ENCODE data around the gene INTS7.

Gene INTS7, protein sequence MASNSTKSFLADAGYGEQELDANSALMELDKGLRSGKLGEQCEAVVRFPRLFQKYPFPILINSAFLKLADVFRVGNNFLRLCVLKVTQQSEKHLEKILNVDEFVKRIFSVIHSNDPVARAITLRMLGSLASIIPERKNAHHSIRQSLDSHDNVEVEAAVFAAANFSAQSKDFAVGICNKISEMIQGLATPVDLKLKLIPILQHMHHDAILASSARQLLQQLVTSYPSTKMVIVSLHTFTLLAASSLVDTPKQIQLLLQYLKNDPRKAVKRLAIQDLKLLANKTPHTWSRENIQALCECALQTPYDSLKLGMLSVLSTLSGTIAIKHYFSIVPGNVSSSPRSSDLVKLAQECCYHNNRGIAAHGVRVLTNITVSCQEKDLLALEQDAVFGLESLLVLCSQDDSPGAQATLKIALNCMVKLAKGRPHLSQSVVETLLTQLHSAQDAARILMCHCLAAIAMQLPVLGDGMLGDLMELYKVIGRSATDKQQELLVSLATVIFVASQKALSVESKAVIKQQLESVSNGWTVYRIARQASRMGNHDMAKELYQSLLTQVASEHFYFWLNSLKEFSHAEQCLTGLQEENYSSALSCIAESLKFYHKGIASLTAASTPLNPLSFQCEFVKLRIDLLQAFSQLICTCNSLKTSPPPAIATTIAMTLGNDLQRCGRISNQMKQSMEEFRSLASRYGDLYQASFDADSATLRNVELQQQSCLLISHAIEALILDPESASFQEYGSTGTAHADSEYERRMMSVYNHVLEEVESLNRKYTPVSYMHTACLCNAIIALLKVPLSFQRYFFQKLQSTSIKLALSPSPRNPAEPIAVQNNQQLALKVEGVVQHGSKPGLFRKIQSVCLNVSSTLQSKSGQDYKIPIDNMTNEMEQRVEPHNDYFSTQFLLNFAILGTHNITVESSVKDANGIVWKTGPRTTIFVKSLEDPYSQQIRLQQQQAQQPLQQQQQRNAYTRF

DNA sequence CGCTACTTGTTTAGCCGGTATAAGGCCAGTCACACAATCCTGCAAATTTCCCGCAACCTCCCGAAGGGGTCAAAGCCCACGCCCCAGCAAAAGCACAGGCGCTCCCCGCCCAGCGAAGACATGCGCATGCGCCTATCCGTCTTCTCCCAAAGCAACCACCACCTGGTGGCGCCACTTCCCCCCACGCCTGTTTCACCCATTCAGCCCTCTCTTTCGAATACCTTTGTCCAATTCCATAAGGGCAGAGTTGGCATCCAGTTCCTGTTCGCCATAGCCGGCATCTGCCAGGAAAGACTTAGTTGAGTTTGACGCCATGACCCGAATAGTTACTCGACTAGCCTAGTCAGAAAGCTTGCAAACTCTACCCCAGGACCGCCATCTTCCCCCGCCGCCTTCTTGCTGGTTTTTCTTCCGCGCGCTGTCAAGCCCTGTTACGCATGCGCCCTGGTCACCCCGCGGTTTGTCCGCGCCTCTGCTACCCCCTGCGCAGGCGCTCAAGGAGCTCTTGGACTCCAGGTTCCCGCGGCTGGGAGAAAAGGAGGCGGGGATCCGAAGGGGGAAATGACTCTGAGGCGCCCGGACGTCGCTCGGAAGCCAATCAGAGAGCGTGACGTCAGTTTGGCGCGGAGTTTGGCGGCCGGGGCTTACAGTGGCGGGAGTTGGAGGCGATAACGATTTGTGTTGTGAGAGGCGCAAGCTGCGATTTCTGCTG, at the start of gene INTS7, which contains the start of gene DTL:
Gene INTS7, minus strand, starts transcription at position 435 of the 712 bp plus-strand sequence. Its CDS starts 120 bp downstream, at position 315.
Gene DTL, plus strand, starts transcription at position 626 of the 712 bp plus-strand sequence. CDS start 143 bp downstream, outside the sequence.
- peak within 1 kb of the TSS; percentile 87 for H3K4me3 ChIP-seq (ENCODE audit: low read depth, low read length)
- DNase-seq (ENCODE audit: low read depth) = peak; percentile 96
- peak; percentile 89 for TF ChIP-seq CTCF (IDR thresholded peaks at IDR 0.05; ENCODE audit: low read depth, low read length, missing control alignments)

GRCh38 chr1:212082765-212083406, 47.5 kb upstream of the INTS7 start:
- TF ChIP-seq CTCF (IDR thresholded peaks at IDR 0.05; ENCODE audit: low read depth, low read length, missing control alignments) = no peak
- no peak for DNase-seq (ENCODE audit: low read depth)
- no peak overlapping the region for H3K4me3 ChIP-seq (ENCODE audit: low read depth, low read length)

DNA sequence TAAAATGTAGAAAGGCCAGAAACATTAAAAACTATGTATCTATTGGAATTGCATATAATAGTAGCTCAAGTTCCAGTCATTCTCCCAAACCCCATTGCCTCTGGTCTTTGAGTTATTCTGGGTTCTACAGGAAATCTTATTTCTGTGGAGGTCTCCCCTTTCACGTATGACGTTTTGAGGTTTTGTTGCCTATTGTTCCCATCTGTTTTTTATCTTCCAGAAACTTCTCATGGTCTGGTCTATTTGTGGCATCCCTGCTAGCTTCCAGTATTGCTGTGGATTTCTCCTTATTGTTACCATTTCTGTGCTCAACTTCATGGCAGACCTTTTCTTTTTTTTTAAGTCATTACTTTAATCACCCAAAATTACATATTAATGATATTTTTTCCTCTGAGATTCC, 43.5 kb upstream of the INTS7 start:
- no peak for DNase-seq (ENCODE audit: low read depth)
- H3K4me3 ChIP-seq (ENCODE audit: low read depth, low read length) = no peak overlapping the region
- TF ChIP-seq CTCF (IDR thresholded peaks at IDR 0.05; ENCODE audit: low read depth, low read length, missing control alignments) = no peak

DNA sequence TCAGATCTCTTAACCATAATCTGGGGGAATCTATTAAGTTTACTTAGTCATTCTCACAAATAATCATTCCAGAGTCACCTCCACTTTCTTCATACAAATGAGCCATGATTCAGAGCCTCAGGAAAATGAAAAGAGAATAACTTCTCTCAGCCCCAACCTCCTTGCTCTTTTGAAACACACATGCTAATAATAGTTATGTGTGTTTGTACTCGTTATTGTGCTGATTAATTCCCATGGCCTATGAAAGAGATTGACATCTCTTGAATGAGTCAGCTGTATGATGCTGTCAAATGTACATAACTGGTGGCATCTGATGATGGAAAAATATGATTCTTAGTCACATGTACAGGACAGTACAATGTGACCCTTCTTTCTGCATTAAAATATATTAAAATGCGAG, 41.7 kb upstream of the INTS7 start:
- no peak overlapping the region for H3K4me3 ChIP-seq (ENCODE audit: low read depth, low read length)
- no peak for TF ChIP-seq CTCF (IDR thresholded peaks at IDR 0.05; ENCODE audit: low read depth, low read length, missing control alignments)
- DNase-seq (ENCODE audit: low read depth) = no peak

GRCh38 chr1:212074856-212075255, 39.5 kb upstream of the INTS7 start:
- TF ChIP-seq CTCF (IDR thresholded peaks at IDR 0.05; ENCODE audit: low read depth, low read length, missing control alignments) = no peak
- H3K4me3 ChIP-seq (ENCODE audit: low read depth, low read length) = no peak overlapping the region
- DNase-seq (ENCODE audit: low read depth) = no peak

DNA sequence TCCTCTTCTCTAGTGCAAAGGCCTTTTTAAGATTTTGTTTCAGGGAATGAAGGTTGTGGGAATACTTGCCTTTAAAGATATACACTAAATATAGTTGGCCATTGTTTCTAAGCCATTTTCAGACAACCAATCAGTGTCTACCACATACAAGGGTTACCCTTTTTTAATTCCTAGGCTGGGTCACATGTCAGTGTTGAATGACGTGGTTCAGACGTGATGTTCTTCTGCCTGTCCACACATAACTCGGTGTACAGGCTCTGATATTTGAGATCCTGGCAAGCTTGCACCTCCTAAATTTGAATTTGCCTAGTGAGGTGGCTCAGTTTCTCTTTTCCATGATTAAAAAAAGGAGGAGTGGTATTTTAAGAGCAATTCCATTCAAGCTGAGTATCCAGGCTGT, 39.0 kb upstream of the INTS7 start:
- TF ChIP-seq CTCF (IDR thresholded peaks at IDR 0.05; ENCODE audit: low read depth, low read length, missing control alignments) = no peak
- no peak overlapping the region for H3K4me3 ChIP-seq (ENCODE audit: low read depth, low read length)
- no peak for DNase-seq (ENCODE audit: low read depth)

Measured in GM12864 (cell line).